Lower lobe of right lung (tissue), 2 donors: ENCODE data around the gene NDUFC2. TPM values are rescaled to one million over a fixed set of nuclear protein-coding genes. Genes with fewer than 3 reads are reported as not detected.

ENCODE experiments used
- ATAC-seq, 2 donors: fragments of 200-7000 bp; cut with Tn5 transposase; one replicate each; pipeline ENCODE4 v1.9.1; 2020 to 2022; ENCODE audit warnings: mild to moderate bottlenecking in 2 of 2, moderate library complexity in 2 of 2
- DNase-seq: peaks from one replicate; pipeline ENCODE4 v3.0.0-alpha.2; 2020
- H3K27ac ChIP-seq: fragments of 200-600 bp; one replicate; pipeline ENCODE4 v1.8.0; 2022
- H3K27me3 ChIP-seq: fragments of 200-600 bp; one replicate; pipeline ENCODE4 v1.8.0; 2022; ENCODE audit warnings: low read depth
- H3K36me3 ChIP-seq: fragments of 200-600 bp; one replicate; pipeline ENCODE4 v1.8.0; 2022; ENCODE audit warnings: mild to moderate bottlenecking
- H3K4me1 ChIP-seq: fragments of 200-600 bp; one replicate; pipeline ENCODE4 v1.8.0; 2022
- H3K4me3 ChIP-seq: fragments of 200-600 bp; one replicate; pipeline ENCODE4 v1.8.0; 2022; ENCODE audit warnings: mild to moderate bottlenecking
- H3K9me3 ChIP-seq: fragments of 200-600 bp; one replicate; pipeline ENCODE4 v1.8.0; 2022
- CTCF ChIP-seq: fragments of 200-600 bp; IDR thresholded peaks from one replicate; pipeline ENCODE4 v1.8.0; 2022; ENCODE audit warnings: antibody characterized with exemption, mild to moderate bottlenecking
- intact Hi-C: fragments of 100-400 bp; cut with DNase I; formaldehyde crosslinking; loops from one replicate; pipeline ENCODE4 v1.11.0; 2022
- total RNA-seq: library from RNA; stranded (reverse); fragmentation: NEBNext Ultra II Directional; extraction: Animal tissue kit (Norgen Biotek cat#: 25700); gene quantifications from one replicate; pipeline ENCODE4 v1.2.1, GENCODE V29; 2021
- donor health status: DM: no; HTN: yes; CAD: no; lungs with severe emphysema.

Gene NDUFC2
- total RNA-seq, 1 donor from 2014 or later: 130 TPM

GRCh38 chr11:78069465-78069864, 10.2 kb downstream of the NDUFC2 start:
- Histone ChIP-seq H3K4me3 (no peak overlapping the region), H3K9me3 (no peaks in the 10 kb centered on the region), H3K4me1 (no peaks in the 10 kb centered on the region), H3K27me3 (no peaks in the 10 kb centered on the region), H3K27ac (no peak overlapping the region), H3K36me3 (peaks cover 57% of the 10 kb centered on the region)
- DNase-seq: no peak
- intact Hi-C loops: no loop called here
- ATAC-seq: no peak
- no peak for TF ChIP-seq CTCF

GRCh38 chr11:78067704-78068103, 12.0 kb downstream of the NDUFC2 start:
- Histone ChIP-seq H3K4me3 (no peak overlapping the region), H3K4me1 (no peaks in the 10 kb centered on the region), H3K9me3 (no peaks in the 10 kb centered on the region), H3K36me3 (peaks cover 55% of the 10 kb centered on the region), H3K27ac (no peak overlapping the region), H3K27me3 (no peaks in the 10 kb centered on the region)
- TF ChIP-seq CTCF: no peak
- ATAC-seq: no peak
- intact Hi-C loops: no loop called here
- DNase-seq: no peak

- Histone ChIP-seq H3K27ac (no peak overlapping the region), H3K4me1 (no peaks in the 10 kb centered on the region), H3K9me3 (no peaks in the 10 kb centered on the region), H3K27me3 (no peaks in the 10 kb centered on the region), H3K4me3 (no peak overlapping the region), H3K36me3 (peaks cover 43% of the 10 kb centered on the region)
- intact Hi-C loops: no loop called here
- ATAC-seq (no peak), DNase-seq (no peak)
- no peak for TF ChIP-seq CTCF
These were observed 13.2 kb downstream of the NDUFC2 start for GRCh38 chr11:78066471-78066870.

- no peaks in the 10 kb centered on the region for H3K4me1 ChIP-seq
- H3K36me3 ChIP-seq: peaks cover 30% of the 10 kb centered on the region
- intact Hi-C loops: no loop called here
- DNase-seq: no peak
- H3K4me3 ChIP-seq: no peak overlapping the region
- H3K27ac ChIP-seq: no peak overlapping the region
- H3K27me3 ChIP-seq: no peaks in the 10 kb centered on the region
- no peaks in the 10 kb centered on the region for H3K9me3 ChIP-seq
- no peak for TF ChIP-seq CTCF
- no peak for ATAC-seq
These were observed 14.5 kb downstream of the NDUFC2 start for GRCh38 chr11:78065203-78065602.

GRCh38 chr11:78063440-78064181, 16.1 kb downstream of the NDUFC2 start, which contains the start of gene THRSP:
Gene THRSP, plus strand, starts transcription at chr11:78063861. Its CDS starts 21 bp downstream, at chr11:78063882.
- DNase-seq (no peak), ATAC-seq (no peak)
- H3K27ac ChIP-seq: no peak within 1 kb of the TSS
- H3K9me3 ChIP-seq: no peaks in the 10 kb centered on the region
- no peak within 1 kb of the TSS for H3K4me3 ChIP-seq
- H3K27me3 ChIP-seq: no peaks in the 10 kb centered on the region
- no peaks in the 10 kb centered on the region for H3K4me1 ChIP-seq
- no peak for TF ChIP-seq CTCF
- H3K36me3 ChIP-seq: peaks cover 14% of the 10 kb centered on the region
- intact Hi-C loops: no loop called here
